BE2C (cell line): ENCODE results near the gene KIRREL3.

Experiments used
- DNase-seq: peaks from one replicate; pipeline ENCODE4 v3.0.0-alpha.2; 2020
- H3K27me3 ChIP-seq: fragments of 250-450 bp; sonication (Bioruptor Pico); 2 replicates; pipeline ENCODE4 v1.5.1; 2020; ENCODE audit warnings: mild to moderate bottlenecking
- H3K36me3 ChIP-seq: fragments of 250-450 bp; sonication (Bioruptor Pico); 2 replicates; pipeline ENCODE4 v1.5.1; 2020; ENCODE audit warnings: mild to moderate bottlenecking
- H3K4me1 ChIP-seq: fragments of 250-450 bp; sonication (Bioruptor Pico); 2 replicates; pipeline ENCODE4 v1.5.1; 2020
- H3K4me3 ChIP-seq: 2 replicates; pipeline ENCODE4 v1.5.1; 2011; ENCODE audit warnings: low read depth, low read length
- H3K9me3 ChIP-seq: fragments of 250-450 bp; sonication (Bioruptor Pico); 2 replicates; pipeline ENCODE4 v1.5.1; 2020
- TF ChIP-seq, protein P1 (sequence below): IDR thresholded peaks from 2 replicates; pipeline ENCODE4 v1.5.1; 2012; ENCODE audit warnings: mild to moderate bottlenecking, low read depth, low read length

KIRREL3 gene

GRCh38 chr11:126739499-126740145, 260.9 kb downstream of the KIRREL3 start:
- no peaks in the 10 kb centered on the region for H3K4me1 ChIP-seq
- peaks cover 100% of the 10 kb centered on the region for H3K27me3 ChIP-seq
- TF ChIP-seq, protein P1, sequence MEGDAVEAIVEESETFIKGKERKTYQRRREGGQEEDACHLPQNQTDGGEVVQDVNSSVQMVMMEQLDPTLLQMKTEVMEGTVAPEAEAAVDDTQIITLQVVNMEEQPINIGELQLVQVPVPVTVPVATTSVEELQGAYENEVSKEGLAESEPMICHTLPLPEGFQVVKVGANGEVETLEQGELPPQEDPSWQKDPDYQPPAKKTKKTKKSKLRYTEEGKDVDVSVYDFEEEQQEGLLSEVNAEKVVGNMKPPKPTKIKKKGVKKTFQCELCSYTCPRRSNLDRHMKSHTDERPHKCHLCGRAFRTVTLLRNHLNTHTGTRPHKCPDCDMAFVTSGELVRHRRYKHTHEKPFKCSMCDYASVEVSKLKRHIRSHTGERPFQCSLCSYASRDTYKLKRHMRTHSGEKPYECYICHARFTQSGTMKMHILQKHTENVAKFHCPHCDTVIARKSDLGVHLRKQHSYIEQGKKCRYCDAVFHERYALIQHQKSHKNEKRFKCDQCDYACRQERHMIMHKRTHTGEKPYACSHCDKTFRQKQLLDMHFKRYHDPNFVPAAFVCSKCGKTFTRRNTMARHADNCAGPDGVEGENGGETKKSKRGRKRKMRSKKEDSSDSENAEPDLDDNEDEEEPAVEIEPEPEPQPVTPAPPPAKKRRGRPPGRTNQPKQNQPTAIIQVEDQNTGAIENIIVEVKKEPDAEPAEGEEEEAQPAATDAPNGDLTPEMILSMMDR: no peak
- H3K36me3 ChIP-seq: no peaks in the 10 kb centered on the region
- no peak for DNase-seq
- no peak overlapping the region for H3K4me3 ChIP-seq
- no peaks in the 10 kb centered on the region for H3K9me3 ChIP-seq

GRCh38 chr11:126738295-126739031, 262.1 kb downstream of the KIRREL3 start:
- TF ChIP-seq, protein P1: no peak
- no peak overlapping the region for H3K4me3 ChIP-seq
- H3K36me3 ChIP-seq: no peaks in the 10 kb centered on the region
- H3K4me1 ChIP-seq: no peaks in the 10 kb centered on the region
- H3K27me3 ChIP-seq: peaks cover 100% of the 10 kb centered on the region
- DNase-seq: no peak
- no peaks in the 10 kb centered on the region for H3K9me3 ChIP-seq

DNA sequence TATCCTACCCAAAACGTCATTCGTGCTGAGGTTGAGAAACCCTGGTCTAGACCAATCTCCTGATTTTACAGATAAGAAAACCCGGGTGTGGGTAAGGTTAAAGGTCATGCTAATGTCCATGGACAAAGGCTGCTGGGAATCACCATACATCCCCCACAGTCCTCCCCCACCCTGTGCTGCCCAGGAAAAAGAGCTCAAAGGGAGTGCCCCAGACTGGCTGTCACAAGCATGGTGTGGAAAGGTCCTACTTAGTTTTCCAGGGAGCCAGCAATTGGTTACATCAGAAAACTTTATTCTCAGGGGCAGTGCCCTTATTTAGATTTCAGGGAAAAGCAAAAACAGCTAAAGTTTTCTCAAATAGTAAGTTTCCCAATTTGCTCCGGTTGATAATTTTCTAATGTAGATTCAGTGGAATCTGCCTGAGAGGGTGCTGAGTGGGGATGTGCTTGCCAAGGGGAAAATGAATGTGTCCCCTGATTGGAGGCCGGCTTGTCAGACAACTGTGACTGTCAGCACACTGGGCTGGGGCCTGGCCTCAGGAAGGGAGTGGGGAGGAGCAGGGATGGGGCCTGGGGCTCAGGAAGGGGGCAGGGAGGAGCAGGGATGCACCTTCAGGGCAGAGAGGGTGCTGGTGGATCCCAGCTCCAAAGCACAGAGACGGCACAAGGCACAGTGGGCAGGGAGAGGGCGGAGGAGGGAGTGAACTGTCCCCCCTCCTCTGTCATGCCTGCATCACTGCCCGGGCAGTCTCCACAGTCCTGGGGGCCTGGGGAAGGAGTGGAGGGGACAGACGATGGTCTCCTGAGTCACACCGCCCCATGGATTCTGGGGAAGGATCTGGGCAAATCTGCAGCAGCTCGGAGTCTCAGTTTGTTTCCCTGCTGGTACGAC, 263.6 kb downstream of the KIRREL3 start:
- Histone ChIP-seq H3K36me3 (no peaks in the 10 kb centered on the region), H3K4me1 (no peaks in the 10 kb centered on the region)
- TF ChIP-seq, protein P1: no peak

DNA sequence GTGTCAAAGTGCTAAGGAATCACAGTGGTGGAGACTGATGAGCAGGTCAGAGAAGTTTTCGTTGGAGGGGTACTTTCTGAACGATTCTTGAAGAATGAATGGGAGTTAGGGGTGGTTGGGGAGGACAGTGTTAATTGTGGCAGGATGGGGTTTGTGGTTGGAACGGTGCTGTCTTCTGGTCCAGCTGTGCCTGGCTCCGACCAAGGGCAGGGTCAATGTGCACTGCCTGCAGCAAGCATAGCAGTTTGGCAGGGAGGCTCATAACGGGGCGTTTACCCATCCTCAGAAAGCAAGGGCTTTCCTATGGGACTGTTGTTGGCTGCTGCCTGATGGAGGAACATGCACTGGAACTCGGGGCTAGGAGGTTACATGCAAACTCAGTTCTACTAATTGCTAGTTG, 265.8 kb downstream of the KIRREL3 start:
- TF ChIP-seq, protein P1: no peak

More for the DNA sequence above, 263.6 kb downstream of the KIRREL3 start:
- peaks cover 100% of the 10 kb centered on the region for H3K27me3 ChIP-seq
- DNase-seq: no peak
- H3K9me3 ChIP-seq: no peaks in the 10 kb centered on the region
- no peak overlapping the region for H3K4me3 ChIP-seq

GRCh38 chr11:126733685-126734084, 266.9 kb downstream of the KIRREL3 start:
- no peak for DNase-seq
- peaks cover 100% of the 10 kb centered on the region for H3K27me3 ChIP-seq
- H3K36me3 ChIP-seq: no peaks in the 10 kb centered on the region
- TF ChIP-seq, protein P1: no peak
- H3K9me3 ChIP-seq: no peaks in the 10 kb centered on the region
- H3K4me3 ChIP-seq: no peak overlapping the region
- no peaks in the 10 kb centered on the region for H3K4me1 ChIP-seq

More for the DNA sequence above, 265.8 kb downstream of the KIRREL3 start:
- Histone ChIP-seq H3K36me3 (no peaks in the 10 kb centered on the region), H3K27me3 (peaks cover 100% of the 10 kb centered on the region), H3K4me3 (no peak overlapping the region), H3K4me1 (no peaks in the 10 kb centered on the region), H3K9me3 (no peaks in the 10 kb centered on the region)
- DNase-seq: no peak
